Measurements from ENCODE around the gene MED27.
"Not testable (repeated sequence)": the region's sequence is repeated elsewhere in the genome, so short reads cannot be mapped to it uniquely, and the experiment has no call there.

The MED27 gene

GRCh38 chr9:131963072-131964030 lies 116.3 kb downstream of the MED27 start:
- no peak for DNase-seq (ENCODE audit: low spot score)

GRCh38 chr9:131961496-131961880 lies 118.2 kb downstream of the MED27 start:
- no peak for DNase-seq (ENCODE audit: low spot score)

GRCh38 chr9:131960851-131961495 lies 118.7 kb downstream of the MED27 start:
- no peak for DNase-seq (ENCODE audit: low spot score)

- no peak for DNase-seq (ENCODE audit: low spot score)
These were observed 119.4 kb downstream of the MED27 start for GRCh38 chr9:131960311-131960710.

- no peak for DNase-seq (ENCODE audit: low spot score)
These were observed 119.8 kb downstream of the MED27 start for GRCh38 chr9:131959887-131960286.

GRCh38 chr9:131959056-131959455 lies 120.6 kb downstream of the MED27 start:
- DNase-seq (ENCODE audit: low spot score), result no peak

GRCh38 chr9:131954299-131954698 lies 125.4 kb downstream of the MED27 start:
- DNase-seq (ENCODE audit: low spot score), result no peak

- no peak for DNase-seq (ENCODE audit: low spot score)
These were observed 127.8 kb downstream of the MED27 start for GRCh38 chr9:131951905-131952304.

- no peak for DNase-seq (ENCODE audit: low spot score)
These were observed 128.5 kb downstream of the MED27 start for GRCh38 chr9:131951155-131951554.

GRCh38 chr9:131950487-131950886 lies 129.2 kb downstream of the MED27 start:
- no peak for DNase-seq (ENCODE audit: low spot score)

- DNase-seq (ENCODE audit: low spot score), result no peak
These were observed 133.5 kb downstream of the MED27 start for GRCh38 chr9:131946180-131946579.

- DNase-seq (ENCODE audit: low spot score), result no peak
These were observed 136.3 kb downstream of the MED27 start for GRCh38 chr9:131943351-131943841.

- no peak for DNase-seq (ENCODE audit: low spot score)
These were observed 137.4 kb downstream of the MED27 start for GRCh38 chr9:131942146-131942720.

GRCh38 chr9:131937451-131937850 lies 142.2 kb downstream of the MED27 start:
- no peak for DNase-seq (ENCODE audit: low spot score)

- no peak for DNase-seq (ENCODE audit: low spot score)
These were observed 142.7 kb downstream of the MED27 start for GRCh38 chr9:131936929-131937328.

- DNase-seq (ENCODE audit: low spot score), result no peak
These were observed 145.0 kb downstream of the MED27 start for GRCh38 chr9:131934673-131935072.

- DNase-seq (ENCODE audit: low spot score), result no peak
These were observed 152.6 kb downstream of the MED27 start for GRCh38 chr9:131927091-131927490.

- no peak for DNase-seq (ENCODE audit: low spot score)
These were observed 153.2 kb downstream of the MED27 start for GRCh38 chr9:131926360-131926922.

GRCh38 chr9:131925677-131926177 lies 153.9 kb downstream of the MED27 start:
- no peak for DNase-seq (ENCODE audit: low spot score)

GRCh38 chr9:131923766-131924165 lies 155.9 kb downstream of the MED27 start:
- DNase-seq (ENCODE audit: low spot score), result no peak

- no peak for DNase-seq (ENCODE audit: low spot score)
These were observed 156.5 kb downstream of the MED27 start for GRCh38 chr9:131923132-131923671.

- DNase-seq (ENCODE audit: low spot score), result not testable (repeated sequence)
These were observed 158.0 kb downstream of the MED27 start for GRCh38 chr9:131921635-131922034.
